Activated CD4-positive, alpha-beta T cell treated with anti-CD3 and anti-CD28 coated beads, Interleukin-2, amount 50 U/mL, for 48 hours (primary cell): ENCODE measurements around the gene PDE11A.

Source experiments
- DNase-seq, 2 experiments: peaks; one replicate each; pipeline ENCODE4 v3.0.0-alpha.2; 2020

PDE11A gene

DNA sequence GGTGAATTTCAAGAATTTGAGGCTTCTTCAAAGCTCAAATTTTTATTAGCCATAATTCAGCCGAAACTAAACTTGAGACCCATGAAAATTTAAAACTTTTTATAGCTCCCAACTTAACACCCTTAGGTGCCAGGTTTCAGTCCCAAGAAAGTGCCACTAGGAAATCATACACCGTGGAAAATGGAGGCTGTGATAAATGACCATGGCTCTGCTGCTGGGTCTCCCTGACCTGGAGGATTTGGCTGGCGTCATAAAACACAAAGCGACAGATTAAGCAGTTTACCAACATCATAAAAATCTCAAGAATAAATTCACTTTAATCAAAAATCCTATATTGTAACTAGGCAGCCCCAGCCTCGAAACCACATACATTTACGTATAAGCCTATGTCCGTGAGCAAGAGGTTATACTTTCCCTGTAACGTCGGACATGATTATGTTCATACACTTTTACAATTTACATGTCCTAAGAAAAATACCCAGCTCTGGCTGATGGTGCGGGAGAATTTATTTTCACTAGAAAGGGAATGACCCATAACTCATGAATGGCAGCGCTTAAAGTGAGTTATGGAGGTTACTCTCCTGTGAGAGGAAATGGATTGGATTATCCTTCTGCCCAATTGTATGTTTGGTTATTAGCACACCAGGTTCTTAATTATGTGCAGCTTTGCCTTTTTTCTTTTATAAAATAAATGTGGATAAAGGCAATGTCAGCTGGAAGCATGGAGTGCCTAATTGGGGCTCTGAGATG, 350.6 kb downstream of the PDE11A start:
- DNase-seq = no peak

DNA sequence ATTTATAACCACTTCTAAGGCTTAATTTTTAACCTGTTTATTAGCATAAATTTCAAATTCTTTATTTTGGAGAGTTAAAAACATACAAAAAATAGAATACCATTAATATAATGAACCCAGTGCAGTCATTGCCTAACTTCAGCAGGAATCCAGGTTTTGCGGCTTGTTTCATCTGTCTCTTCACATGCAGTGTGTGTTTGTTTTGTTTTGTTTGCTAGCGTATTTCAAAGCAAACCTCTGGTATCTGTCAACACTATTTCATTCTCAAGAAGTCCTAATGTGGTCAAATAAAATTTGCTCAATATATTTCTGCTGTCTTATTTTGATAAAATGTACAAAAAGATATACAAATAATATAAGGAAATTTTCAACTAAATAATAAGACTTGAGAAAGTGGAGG, 351.5 kb downstream of the PDE11A start:
- DNase-seq = no peak

DNA sequence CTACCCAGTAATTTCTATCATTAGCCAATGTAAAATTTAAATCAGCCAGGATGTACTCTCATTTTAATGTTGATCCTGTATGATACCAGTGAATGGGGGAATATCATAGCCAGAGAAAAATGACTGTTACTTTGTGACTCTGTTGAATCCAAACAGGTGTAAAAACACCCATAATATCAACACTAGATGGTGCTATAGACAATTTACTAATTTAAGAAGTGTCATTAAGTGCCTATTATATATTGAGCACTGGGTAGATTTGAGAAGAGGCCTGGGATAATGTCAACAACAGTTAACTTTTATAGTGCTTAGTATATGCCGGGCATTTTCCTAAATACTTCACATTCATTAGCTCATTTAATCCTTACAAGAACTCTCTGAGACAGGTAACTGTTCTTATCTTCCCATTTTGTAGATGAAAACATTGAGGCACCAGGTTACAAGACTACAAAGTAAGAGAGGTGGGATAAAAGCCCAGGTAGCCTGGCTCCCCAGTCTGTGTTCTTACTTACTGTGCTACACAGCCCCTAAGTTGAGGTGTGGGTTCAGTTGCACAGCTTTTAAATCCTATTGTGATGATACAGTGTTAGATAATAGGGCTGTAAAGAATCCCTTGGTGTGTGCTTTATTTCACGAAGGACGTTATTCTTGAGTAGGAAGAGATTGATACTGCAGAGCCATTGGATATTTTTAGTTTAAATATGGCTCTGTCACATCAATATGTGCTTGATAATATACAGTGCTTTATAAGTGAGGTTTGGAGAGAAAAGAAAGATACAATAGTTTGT, 354.6 kb downstream of the PDE11A start:
- no peak for DNase-seq

DNA sequence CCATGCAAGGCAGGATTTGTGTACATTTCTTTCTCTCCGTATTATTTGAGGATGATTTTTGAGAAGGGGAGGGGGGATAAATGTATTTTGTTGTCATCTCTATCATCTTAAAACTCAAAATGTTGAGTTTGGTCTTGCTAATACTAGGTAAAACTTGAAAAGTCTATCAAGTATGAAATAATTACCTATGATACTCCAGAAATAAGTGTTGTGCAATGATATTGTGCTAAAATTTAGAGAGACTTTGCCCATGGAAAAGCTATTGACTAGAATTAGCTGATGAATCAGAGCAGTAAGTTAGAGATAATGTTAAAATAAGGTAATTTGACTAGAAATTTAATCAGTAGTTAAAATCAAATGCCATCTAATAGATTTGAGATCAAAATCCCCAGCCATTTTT, 356.1 kb downstream of the PDE11A start:
- DNase-seq = no peak

DNA sequence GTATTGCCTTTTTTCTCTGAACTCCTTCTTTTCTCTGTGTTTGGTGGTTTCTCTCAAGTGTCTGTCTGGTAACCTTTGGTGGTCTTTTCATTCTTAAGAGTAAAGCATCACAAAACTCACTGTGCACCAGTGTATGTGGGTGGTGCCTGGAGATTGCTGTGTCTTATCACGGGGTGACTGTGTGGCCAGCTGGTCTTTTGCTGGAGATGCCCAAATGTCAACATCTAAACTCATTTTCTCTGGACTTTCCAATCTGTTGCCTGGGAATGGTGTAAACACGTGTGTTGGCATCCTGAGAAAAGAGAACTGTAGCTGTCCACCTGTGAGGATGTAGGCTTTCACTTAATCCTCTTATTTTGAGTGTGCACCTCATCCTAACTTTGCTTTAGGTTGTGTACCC, 356.8 kb downstream of the PDE11A start:
- no peak for DNase-seq

DNA sequence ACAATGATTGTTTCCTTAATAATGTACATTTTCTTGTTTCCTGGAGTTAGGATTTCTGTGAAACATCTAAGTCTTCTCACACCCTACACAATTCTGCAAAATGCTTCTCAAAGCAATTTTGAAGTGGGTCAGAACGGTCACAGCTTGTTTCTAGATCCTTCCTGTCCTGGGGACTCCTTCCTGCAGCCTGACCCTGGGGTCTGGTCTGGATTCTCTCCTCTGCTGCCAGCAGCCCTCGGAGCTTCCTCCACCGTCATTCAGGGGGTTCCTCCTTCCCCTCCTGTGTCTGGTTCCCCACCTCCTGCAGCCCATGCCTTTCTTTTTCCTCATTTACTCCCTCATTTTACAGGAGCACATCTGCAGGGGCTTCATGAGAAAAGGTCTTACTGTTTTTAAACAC, 357.9 kb downstream of the PDE11A start:
- DNase-seq = no peak

DNA sequence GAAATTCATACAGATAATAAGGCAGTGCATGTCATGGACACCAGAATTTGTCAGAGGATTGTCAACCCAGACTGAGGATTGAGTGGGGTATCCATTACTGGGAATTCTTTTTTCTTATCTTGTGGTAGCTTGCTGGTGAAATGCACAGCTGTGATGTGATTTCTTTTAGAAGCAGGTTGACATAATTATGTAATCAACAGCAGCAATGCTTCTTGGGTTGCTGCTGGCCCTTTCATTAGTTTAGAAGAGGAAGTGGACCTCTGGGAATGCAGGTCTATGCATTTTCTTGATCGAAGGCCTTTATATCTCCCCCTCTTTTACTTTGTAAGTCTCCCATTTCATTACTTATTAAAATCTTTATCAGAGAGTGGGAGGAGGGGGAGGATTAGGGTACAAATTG, 360.1 kb downstream of the PDE11A start:
- DNase-seq = no peak

DNA sequence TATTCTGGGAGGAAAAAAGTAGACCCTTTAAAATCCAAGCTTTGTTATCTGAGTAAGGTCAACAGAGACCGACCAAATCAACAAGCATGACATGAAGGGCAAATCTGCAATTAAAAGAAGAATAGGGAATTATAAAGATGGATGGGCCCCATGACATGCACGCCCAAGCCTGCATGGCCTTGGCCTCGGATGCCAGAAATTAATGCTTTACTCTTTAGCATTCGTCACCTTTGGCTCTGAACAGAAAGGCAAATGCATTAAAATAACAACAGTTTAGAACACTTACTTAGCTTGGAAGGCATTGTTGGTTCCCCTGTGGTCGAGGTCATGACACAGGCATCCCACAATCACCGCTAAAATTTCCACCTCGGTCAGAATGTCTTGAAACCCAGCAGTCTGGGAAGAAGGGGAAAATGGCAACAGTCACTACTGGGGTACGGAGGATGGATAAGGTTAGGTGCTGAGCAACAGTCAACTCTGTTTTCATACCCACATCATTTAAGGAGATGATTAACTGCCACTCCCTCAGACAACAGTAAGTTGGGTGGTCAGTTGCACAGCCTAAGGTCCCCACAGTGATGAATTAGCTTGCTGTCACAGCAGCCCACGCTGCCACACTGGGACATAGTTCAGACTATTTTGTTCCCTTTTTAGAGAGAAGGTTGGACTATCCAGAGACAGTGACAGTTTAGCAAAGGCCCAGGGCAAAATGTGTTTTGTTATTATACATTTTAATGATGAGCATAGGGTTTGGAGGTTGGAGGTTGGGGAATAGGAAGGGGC, 360.9 kb downstream of the PDE11A start:
- DNase-seq = no peak

DNA sequence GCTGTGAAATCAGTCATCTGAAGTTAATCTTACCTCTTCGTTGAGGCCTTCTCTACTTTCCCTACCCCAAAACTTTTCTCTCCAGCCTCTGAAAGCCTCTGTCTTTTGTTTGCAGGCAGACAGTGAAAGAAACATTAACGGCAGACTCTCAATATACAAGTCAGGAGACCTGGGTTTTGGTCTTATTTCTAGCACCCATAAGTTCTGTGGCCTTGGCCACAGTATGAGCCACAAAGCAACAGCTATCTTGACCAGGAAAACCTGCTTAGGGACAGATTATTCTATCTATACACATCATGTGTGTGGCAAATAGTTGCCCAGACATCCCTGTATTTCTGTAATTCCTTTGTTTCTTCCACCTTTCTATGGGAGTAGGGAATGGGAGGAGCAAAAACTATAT, 361.7 kb downstream of the PDE11A start:
- no peak for DNase-seq

DNA sequence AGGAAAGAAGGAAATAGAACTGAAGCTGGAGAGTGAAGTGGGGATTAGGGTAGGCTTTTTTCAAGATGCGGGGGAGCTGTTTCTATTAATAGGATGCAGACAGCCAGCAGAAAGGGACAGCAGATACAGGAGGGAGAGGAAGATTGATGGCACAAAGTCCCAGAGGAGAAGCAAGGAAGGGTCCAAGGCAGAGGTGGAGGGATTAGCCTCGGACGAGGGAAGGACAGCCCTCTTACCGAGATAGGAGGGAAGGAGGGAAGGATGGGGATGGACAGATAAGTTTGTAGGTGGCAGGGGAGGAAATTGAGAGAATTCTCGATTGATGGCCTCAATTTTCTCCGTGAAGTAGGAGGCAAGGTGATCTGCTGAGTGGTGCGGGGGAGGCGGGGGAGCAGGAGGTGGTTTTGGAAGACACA, 362.6 kb downstream of the PDE11A start:
- DNase-seq = no peak

DNA sequence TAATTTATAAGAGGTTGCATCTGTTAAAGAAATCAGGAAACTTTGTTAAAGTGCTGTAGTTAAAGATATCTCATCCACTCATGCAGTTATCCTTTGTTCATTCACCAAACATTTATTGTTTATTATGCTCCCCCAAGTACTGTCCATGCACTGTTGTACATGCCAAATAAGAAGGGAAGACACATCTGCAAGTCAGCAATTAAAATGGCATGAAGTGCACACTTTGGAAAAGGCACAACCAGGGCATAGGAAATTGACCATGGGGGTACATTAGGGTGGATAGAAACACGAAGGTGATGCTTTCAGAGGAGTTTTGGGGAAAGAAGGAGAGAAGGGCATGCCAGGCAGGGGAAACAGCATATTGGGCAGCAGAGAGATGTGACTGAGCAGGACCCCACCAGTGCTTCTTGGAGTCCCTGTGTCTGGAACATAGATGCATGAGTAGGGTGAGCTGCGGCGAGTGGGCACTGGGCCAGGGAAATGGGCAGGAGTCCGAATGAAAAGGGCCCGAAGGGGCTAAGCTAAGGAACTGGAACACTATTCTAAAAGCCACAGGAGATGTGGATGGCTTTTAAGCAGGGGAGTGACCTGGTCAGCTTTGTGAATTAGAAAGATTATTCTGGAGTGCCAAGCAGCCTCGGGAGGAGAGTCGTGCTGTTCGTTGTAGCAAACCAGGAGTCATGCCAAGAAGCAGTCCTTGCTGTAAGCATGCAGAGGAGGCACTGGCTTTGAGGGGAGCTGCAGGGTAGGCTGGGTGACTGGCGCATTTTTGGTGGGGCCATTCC, 363.7 kb downstream of the PDE11A start:
- no peak for DNase-seq

DNA sequence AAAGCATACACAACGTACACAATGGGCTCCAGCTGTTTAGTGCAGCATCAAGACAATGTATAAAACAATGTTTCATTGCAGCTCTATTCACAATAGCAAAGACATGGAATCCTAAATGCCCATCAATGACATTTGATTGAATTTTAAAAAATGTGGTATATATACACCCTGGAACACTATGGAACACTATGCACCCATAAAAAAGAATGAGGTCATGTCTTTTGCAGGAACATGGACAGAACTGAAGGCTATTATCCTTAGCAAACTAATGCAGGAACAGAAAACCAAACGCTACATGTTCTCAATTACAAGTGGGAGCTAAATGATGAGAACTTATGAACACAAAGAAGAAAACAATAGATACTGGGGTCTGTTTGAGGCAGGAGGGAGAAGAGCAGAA, 364.5 kb downstream of the PDE11A start:
- DNase-seq = no peak

DNA sequence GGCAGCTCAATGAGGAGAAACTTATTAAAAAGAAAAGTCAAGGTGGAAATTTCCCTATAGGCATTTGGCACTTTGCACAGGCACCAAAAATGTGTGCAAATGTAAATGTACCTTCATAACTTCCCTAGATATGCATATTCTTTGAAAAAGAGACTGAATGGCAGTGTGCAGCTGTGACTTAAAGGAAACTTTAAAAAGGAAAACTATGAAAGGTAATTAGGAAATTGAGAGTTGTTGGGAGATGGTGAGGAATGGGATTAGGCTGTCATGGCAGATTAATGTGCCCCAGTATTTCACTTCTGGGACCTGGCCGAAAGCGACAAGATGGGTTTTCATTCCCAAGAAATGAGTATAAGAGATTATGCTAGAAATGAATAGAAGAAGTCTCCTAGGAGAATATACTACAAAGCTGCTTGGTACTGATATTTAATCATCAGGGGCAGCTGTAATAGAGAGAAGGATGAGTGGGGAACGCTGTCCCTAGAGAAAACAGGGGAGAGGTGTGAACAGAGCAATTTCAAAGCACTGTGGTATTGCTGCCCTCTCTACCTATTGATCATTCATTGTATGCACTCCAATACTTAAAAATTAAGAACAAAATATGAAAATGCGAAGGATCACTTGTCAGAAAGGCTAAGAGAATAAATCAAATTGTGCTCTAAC, 366.9 kb downstream of the PDE11A start:
- DNase-seq = no peak

DNA sequence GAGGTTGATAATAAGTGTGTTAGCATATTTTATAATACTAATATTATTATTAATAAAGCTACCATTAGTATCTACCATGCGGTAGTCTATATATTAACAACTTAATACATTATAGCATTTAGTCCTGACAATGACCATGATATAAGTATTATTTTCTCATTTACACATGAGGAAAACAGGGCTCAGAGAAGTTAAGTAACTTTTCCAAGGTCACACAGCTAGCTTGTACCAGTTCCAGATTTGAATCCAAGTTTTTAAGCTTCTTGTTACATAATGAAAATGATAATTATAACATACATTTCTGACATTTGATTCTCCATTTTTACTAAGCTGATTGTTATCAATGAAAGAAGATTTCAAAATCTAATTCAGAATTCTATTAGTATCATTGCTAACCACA, 369.4 kb downstream of the PDE11A start:
- no peak for DNase-seq

DNA sequence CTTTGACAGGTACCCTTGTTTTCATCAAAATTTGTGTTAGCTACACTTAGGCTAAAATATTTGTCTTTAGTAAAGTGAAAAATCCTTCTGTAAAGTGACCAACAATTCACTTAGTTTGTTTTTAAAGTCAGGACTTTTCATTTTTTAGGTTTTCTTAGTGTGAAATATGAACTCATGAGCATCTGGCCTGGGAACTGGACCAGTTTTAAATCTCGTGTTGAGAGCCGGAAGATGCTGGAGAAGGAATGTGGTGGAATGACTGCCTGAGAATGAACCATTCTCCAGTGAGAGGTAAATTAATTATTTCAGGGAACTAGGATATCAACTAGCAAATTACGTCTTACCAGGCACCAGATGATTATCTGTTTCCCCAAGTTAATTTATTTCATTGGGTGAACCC, 374.3 kb downstream of the PDE11A start:
- no peak for DNase-seq

DNA sequence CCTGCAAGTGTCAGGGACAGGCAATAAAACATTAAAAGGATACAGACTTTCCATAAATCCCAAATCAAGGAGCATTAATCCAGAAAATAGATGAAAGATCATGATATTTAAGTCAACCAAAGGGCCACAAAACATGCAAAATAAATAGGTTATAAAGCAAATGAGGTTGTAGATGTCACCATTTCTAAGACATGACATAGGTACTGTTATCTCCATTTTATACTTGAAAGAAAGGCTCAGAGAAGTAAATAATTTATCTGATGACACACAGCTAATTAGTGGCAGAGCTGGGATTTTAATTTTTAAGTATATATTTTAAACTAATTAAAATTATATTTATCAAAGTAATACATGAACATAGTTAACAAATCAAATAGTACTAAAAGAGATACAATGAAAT, 378.2 kb downstream of the PDE11A start:
- no peak for DNase-seq

DNA sequence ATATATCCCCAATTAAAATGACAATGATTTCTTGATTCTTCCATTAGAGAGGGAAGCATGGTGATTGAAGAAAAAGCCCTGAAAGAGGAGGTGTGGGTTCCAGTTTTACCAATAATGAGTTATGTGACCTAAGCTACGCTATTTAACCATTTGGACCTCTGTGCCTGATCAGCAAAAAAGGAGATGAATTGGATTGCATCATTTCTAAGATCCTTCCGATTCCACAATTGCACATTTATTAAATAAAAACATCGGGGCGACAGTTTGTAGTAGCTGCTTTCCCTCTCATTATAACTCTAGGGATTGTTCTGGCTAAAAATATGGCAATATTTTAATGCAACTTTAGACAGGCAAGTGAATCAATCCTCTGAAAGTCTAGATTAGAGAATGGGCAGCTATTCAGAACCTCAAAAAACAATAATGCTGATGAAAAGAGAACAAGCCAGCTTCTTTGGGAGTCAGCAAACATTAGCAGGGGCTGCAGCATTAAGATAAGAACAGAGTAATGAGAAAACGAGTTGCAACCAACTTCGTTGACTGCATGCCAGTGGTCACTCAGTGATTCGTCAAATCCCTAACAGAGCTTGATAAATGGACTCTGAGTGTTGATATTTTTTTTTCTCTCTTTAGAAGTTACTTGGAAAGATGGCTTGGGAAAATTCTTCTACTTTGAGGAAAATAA, 378.8 kb downstream of the PDE11A start:
- no peak for DNase-seq

DNA sequence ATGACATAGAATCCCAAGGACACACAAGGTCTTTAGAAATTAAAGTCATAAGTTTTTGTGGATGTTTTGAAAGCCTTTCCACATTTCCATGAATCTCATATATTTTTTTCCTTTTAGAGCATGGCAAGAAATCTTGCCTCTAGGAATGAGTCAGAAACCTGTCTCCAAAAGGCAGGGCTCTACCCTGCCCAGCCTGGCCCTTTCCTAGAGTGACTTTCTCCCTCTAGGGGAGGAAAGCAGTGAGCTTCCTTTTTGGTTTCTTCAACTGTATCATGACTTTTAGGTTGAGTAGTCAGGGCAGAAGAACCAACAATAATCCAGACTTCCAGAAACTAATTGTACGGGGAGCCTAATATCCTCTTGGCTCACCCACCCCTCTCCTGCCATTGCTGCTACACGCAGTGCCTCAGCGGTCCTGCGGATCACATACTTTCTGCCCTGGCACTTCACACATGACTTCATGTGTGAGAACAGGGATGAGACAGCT, 379.8 kb downstream of the PDE11A start:
- no peak for DNase-seq

DNA sequence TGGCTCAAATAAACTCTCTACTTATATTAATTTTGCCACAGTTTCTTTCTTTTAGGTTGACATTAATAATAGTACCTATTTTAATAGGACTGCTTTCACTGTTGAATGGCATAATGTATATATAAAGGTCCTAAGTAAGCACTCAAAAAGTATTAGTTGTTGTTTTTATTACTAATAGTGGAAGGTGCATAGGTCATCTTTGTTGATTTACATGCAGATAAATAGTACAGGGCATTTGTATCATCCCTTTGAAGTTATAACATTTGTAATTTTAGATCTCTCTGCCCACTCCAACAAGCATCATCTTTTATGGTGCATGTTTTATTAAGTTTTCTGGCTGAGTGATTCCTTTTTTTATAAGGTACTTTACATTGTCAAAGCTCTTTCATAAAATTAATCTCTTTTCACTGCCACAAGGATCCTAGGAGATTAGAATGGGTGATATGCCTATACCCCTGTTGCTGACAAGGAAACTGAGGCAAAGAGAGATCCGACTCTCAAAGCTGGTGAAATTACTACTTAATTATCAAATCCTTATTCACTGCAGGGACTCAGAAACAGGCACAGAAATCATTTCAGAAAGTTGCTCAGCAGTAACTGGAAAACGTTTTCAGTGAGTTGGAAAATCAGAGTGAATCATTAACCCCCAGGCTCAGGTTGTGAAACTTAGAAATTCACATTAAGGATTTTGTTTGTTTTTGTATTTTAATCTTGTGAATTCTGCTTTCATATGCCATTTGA, 380.4 kb downstream of the PDE11A start:
- DNase-seq = no peak

DNA sequence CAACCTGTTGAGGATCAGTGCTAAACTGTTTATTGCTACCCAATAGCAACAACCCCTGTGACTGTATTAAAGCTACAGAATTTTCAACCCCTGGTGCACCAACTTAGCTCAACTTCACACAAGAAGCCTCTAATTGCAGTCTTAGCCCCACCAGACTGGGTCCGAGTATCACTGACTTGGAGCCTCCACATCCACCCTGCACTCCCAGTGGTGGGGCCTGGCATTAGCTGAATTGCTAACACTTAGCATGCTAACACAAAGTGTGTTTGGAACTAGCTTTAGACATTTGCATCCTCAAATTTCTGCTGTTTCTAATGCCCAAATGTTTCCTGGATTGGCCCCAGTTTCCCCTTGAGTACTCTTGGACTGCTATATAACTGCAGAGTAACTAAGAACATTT, 381.4 kb downstream of the PDE11A start:
- no peak for DNase-seq

DNA sequence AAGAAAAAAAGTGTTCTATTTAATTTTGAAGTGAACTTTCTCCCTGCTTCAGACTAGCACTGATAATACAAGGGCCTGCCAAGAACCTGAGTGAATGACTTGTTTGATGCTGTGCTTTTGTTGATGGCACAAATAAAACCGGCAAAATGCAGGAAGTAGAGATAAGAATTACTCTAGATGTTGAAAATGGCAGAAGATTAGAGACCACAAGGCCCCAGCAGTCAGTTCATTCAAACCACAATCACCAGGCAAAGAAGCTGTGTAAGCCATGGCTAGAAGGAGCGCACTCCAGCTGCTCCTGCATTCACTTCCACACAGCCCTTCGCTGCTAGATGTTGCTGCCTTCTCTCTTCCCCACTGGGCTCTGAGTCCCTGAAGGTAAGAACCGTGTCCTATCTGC, 383.0 kb downstream of the PDE11A start:
- DNase-seq = no peak
